ENCODE data around the gene KLK13.

KLK13 gene

GRCh38 chr19:51024924-51025323 is 40.0 kb downstream of the KLK13 start:
- in situ Hi-C loops (cut with HindIII; ENCODE audit: low sequenced_read_pairs) = loop anchor here (5.0 kb wide), 1 partner anchor 87 kb away; no protein-coding TSS in a partner anchor

GRCh38 chr19:51023946-51024345 is 40.9 kb downstream of the KLK13 start:
- in situ Hi-C loops (cut with HindIII; ENCODE audit: low sequenced_read_pairs) = no loop called here

- in situ Hi-C loops (cut with HindIII; ENCODE audit: low sequenced_read_pairs) = no loop called here
These were observed 42.4 kb downstream of the KLK13 start for GRCh38 chr19:51022526-51022925.

DNA sequence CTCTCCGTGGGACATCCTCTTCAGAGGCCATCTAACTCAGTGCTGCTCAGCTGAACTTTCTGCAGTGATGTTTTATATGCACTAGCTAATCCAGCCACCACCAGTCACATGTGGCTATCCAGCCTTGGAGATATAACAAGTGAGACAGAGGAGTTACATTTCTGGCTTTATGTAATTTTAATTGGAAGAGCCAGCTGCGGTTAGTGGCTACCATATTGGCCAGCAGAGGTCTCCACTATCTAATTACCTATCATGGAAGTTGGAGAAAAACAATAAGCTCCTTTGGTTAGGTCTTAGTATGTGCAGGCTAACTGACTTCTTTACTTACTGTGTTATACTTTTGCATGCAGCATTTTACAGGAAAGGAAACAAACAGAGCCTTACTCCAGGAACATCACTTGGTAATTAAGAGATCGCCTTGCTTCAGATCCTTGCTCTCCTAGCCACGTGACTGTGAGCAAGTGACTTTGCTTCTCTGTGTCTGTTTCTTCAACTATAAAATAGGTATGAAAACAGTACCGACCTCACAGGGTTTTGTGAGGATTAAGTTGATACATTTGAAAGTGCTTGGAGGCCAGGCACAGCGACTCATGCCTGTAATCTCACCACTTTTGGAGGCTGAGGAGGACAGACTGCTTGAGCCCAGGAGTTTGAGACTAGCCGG is 43.8 kb downstream of the KLK13 start:
- in situ Hi-C loops (cut with HindIII; ENCODE audit: low sequenced_read_pairs) = no loop called here

GRCh38 chr19:51019544-51019925 is 45.4 kb downstream of the KLK13 start, which contains the start of gene KLK10:
Gene KLK10 (minus strand): TSS chr19:51019709. CDS start chr19:51019130, 579 bp downstream.
- in situ Hi-C loops (cut with HindIII; ENCODE audit: low sequenced_read_pairs) = no loop called here

- in situ Hi-C loops (cut with HindIII; ENCODE audit: low sequenced_read_pairs) = no loop called here
These were observed 45.9 kb downstream of the KLK13 start for GRCh38 chr19:51018745-51019543.

GRCh38 chr19:51016798-51017683 is 47.9 kb downstream of the KLK13 start:
- in situ Hi-C loops (cut with HindIII; ENCODE audit: low sequenced_read_pairs) = no loop called here

- in situ Hi-C loops (cut with HindIII; ENCODE audit: low sequenced_read_pairs) = no loop called here
These were observed 49.1 kb downstream of the KLK13 start for GRCh38 chr19:51015691-51016267.

- in situ Hi-C loops (cut with HindIII; ENCODE audit: low sequenced_read_pairs) = no loop called here
These were observed 50.6 kb downstream of the KLK13 start for GRCh38 chr19:51014242-51014641.

DNA sequence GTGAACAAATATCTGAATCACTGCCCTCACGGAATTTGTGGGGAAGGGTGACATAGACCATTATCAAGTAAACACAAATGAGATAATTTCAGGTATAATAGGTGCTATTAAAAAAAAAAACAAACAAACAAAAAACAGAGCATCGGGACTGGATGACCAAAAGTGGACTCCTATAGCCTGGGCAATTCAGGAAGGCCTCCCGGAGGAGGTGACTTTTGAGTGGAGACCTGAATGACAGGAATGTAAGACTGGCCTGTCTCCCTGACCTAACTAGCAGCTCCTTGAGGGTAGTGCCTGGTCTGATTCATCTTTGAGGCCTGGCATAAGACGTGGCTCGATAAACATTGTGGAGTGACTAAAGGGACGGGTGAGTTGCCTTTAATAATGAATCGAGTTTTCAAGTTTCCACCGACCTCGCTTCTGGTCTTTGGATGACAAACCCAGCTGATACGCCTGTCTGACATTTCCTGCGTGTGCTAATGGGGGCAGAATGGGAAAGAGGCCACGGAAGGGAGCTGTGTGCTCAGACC is 52.2 kb downstream of the KLK13 start:
- in situ Hi-C loops (cut with HindIII; ENCODE audit: low sequenced_read_pairs) = no loop called here

DNA sequence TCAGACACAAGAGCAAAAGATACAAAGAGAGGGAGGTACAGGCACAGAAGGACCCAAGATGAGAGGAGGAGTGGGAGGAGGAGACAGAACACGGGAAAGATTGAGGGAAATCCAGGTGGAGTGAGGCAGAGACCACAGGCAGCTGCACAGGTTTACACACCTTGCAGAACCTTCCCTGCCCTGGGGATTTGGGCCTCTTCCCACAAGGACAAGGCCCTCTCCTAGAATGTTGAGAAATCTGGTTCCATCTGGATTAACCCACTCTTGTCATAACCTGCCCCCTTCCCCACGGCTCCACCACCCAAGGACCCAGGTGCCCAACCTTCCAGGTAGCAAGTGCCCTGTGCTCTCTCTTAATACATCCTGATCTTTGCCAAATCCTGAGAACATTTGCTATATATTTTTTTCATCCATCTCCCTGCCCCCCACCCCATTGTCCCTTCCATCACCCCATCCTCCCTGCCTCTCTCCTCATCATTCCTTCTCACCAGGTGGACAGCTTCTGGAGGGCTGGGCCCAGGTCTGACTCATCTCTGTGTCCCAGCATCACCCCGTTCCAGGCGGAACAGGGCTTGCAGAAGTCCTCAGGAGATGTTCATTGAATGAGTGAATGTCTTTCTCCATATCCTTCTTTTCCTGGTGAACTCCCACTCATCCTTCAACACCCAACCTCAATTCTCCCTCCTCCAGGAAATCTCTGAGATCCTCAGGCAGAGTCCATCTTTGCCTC is 54.7 kb downstream of the KLK13 start:
- in situ Hi-C loops (cut with HindIII; ENCODE audit: low sequenced_read_pairs) = no loop called here

- in situ Hi-C loops (cut with HindIII; ENCODE audit: low sequenced_read_pairs) = no loop called here
These were observed 55.6 kb downstream of the KLK13 start for GRCh38 chr19:51009061-51009891.

- in situ Hi-C loops (cut with HindIII; ENCODE audit: low sequenced_read_pairs) = no loop called here
These were observed 57.4 kb downstream of the KLK13 start for GRCh38 chr19:51007488-51007887.

DNA sequence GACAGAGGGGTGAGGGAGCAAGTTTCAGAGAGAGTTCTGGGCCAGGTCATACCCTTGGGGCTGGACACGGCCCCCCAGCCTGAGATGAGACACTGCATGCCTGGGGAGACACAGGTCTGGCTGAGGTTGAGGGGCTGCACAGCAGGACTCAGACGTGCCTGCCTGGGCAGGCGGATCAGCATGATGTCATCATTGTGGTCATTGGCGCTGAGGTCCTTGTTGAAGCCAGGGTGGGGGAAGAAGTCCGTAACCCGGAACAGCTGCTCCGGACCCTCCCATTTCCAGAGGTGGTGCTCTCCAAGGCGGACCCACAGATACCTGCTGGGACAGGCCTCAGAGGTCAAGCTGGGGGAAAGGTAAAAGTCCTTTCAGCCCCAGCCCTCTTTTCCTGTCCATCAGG is 58.5 kb downstream of the KLK13 start:
- in situ Hi-C loops (cut with HindIII; ENCODE audit: low sequenced_read_pairs) = no loop called here

Data from endothelial cell of hepatic sinusoid (primary cell).